HEK293 (cell line): ENCODE data around the gene ABHD11.

Experiments used
- ZBTB17 ChIP-seq: fragments of 450-650 bp; formaldehyde crosslinking; IDR thresholded peaks from 2 replicates; pipeline ENCODE4 v1.5.1; 2016; ENCODE audit warnings: missing biosample characterization, missing genetic modification characterization
- ZNF211 ChIP-seq: fragments of 450-650 bp; formaldehyde crosslinking; IDR thresholded peaks from 2 replicates; pipeline ENCODE4 v1.5.1; 2016; ENCODE audit warnings: low read depth, missing biosample characterization, missing genetic modification characterization
- ZNF521 ChIP-seq: fragments of 450-650 bp; formaldehyde crosslinking; IDR thresholded peaks from 2 replicates; pipeline ENCODE4 v1.5.1; 2017; ENCODE audit warnings: missing biosample characterization, mild to moderate bottlenecking, missing genetic modification characterization
- ZNF76 ChIP-seq: fragments of 450-650 bp; formaldehyde crosslinking; IDR thresholded peaks from 2 replicates; pipeline ENCODE4; 2016; ENCODE audit warnings: low read depth, missing biosample characterization, missing genetic modification characterization, borderline replicate concordance
- ZNF777 ChIP-seq: fragments of 450-650 bp; formaldehyde crosslinking; IDR thresholded peaks from 2 replicates; pipeline ENCODE4 v1.5.1; 2017; ENCODE audit warnings: missing biosample characterization, missing genetic modification characterization, borderline replicate concordance
- TF ChIP-seq, protein P1 (sequence below): fragments of 450-650 bp; formaldehyde crosslinking; IDR thresholded peaks from 2 replicates; pipeline ENCODE4 v1.5.1; 2016; ENCODE audit warnings: missing biosample characterization, missing genetic modification characterization
- TF ChIP-seq, protein P2 (sequence below): fragments of 450-650 bp; formaldehyde crosslinking; IDR thresholded peaks from 2 replicates; pipeline ENCODE4 v1.5.1; 2016; ENCODE audit warnings: missing biosample characterization, missing genetic modification characterization

DNA sequence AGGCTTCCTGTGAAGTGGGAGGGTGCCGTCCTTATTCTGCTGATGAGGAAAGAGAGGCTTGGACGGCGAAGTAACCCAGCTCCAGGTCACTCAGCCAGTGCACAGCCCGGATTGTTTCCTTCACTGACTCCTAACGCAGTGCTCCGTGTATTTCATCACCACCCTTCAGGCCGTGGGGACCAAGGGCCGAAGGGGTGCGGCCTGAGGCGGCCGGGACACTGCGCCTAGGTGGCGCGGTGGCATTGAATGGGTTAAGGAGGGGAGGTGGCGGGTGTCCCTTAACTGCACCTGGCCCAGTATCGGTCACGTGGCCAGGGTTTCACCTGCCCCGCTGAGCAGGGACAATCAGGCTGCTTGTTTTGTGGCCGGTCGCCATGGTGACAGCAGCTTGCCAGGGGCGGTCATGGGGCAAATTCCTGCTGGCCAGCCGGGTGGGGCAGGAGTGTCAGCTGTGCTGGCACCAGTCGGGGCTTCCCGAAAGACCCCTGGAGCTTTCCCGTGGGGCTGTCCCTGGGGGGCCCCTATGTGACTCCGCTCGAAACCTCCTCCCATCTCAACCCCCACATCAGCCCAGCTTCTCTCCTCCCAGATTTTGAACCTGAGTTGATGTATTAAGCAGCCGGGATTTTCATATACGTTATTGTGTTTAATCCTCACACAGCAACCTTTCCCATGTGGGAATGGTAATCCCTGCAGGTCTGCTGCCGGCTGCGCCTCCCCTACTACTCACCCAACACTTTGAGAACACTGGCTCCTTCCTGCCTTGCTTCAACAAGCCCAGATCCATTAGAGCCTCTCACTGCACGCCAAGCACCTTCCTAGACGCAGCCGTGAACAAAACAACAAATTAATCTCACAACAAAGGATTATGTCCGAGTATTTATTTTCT lies 4.4 kb upstream of the ABHD11 start:
- no peak for TF ChIP-seq ZNF76 (tag by site-specific recombination)
- TF ChIP-seq ZNF521 (tag by site-specific recombination), result no peak
- TF ChIP-seq ZNF211 (tag by site-specific recombination), result no peak
- TF ChIP-seq, protein P1, sequence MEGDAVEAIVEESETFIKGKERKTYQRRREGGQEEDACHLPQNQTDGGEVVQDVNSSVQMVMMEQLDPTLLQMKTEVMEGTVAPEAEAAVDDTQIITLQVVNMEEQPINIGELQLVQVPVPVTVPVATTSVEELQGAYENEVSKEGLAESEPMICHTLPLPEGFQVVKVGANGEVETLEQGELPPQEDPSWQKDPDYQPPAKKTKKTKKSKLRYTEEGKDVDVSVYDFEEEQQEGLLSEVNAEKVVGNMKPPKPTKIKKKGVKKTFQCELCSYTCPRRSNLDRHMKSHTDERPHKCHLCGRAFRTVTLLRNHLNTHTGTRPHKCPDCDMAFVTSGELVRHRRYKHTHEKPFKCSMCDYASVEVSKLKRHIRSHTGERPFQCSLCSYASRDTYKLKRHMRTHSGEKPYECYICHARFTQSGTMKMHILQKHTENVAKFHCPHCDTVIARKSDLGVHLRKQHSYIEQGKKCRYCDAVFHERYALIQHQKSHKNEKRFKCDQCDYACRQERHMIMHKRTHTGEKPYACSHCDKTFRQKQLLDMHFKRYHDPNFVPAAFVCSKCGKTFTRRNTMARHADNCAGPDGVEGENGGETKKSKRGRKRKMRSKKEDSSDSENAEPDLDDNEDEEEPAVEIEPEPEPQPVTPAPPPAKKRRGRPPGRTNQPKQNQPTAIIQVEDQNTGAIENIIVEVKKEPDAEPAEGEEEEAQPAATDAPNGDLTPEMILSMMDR (tag by site-specific recombination), result no peak
- TF ChIP-seq ZBTB17 (tag by site-specific recombination), result no peak
- TF ChIP-seq ZNF777 (tag by site-specific recombination), result no peak
- TF ChIP-seq, protein P2, sequence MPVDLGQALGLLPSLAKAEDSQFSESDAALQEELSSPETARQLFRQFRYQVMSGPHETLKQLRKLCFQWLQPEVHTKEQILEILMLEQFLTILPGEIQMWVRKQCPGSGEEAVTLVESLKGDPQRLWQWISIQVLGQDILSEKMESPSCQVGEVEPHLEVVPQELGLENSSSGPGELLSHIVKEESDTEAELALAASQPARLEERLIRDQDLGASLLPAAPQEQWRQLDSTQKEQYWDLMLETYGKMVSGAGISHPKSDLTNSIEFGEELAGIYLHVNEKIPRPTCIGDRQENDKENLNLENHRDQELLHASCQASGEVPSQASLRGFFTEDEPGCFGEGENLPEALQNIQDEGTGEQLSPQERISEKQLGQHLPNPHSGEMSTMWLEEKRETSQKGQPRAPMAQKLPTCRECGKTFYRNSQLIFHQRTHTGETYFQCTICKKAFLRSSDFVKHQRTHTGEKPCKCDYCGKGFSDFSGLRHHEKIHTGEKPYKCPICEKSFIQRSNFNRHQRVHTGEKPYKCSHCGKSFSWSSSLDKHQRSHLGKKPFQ, result no peak
